ENCODE data around the gene VSIG4. TPM values are rescaled to one million over a fixed set of nuclear protein-coding genes. Genes with fewer than 3 reads are reported as not detected.

VSIG4 gene
- total and polyA plus RNA-seq, 2 donors (not counting 1 experiment from before 2014, with no cell fraction given) = 0.09 TPM; not detected in 1

DNA sequence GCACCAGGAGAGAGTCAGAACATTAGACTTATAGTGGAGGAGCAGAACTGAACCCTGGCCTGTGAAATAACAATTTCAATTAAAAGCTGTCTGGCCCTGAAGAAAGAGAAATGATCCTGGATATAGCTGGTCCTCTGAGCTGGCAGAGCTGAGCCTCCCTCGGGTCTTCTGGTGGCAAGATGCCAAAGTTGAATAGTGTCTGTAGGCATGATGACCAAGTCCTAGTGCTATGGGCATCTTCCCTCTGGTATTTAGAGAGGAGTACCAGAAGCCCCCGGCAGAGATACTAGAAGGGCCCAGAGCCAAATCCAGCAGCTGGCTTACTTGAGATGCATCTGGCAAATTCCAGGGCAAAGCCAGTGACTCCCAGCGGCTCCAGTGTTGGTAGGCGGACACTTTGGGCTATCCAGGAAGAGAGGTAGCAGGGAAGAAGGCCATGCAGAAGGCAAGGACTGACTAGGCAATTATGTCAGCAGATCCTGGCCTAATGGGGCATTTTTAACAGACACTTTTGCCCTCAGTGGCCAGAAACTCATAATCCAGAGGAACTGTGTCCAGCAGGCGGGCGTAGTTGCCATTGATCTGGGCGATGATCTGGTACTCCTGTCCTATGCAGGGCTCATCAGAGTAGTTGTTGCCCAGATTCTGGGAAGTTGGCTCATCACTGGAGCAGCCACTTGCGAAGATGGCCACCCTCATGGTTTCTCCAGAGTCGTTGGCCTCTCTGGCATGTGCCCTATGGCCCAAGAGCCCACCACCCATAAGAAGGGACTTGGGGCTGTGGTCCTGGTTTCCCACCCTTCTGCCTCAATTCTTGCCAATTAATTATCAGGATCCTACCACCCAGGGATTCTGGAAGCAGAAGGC lies 17.9 kb downstream of the VSIG4 start:
- peak overlapping the region; percentile 96 for H3K27ac Mint-ChIP-seq
- peaks cover 79 to 80% of the 10 kb centered on the region in 2 donors for H3K4me1 ChIP-seq (ENCODE audit: control insufficient read depth in 2 of 2, insufficient read depth in 2 of 2, low read length in 2 of 2)
- 93% methylated on average over 6 of the region's 9 CpGs for WGBS (ENCODE audit: insufficient coverage)

DNA sequence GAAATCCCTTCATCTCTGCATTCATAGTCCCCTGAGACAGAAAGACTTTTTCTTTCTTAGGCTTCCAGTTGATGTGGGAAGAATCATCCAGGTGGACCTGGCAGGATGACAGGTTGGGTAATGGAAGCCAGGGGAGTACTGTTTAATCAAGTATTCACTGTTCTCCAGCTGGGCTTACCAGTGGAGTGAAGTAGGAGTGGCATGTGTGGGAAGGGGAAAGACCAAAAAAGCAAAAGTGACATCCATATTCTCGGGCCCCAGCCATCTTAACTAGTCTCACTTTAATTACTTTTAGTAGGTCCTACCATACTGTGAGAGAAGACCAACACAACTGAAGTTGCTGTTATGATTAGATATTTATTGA lies 18.5 kb downstream of the VSIG4 start:
- Mint-ChIP-seq H3K27ac (peak overlapping the region; percentile 96), H3K27me3 (no peaks in the 10 kb centered on the region), H3K4me1 (peaks cover 80% of the 10 kb centered on the region), H3K4me3 (peak overlapping the region; percentile 72), H3K9me3 (ENCODE audit: insufficient read depth) (no peaks in the 10 kb centered on the region)
- Histone ChIP-seq H2AFZ (ENCODE audit: insufficient read depth, low read depth, low read length, poor library complexity, severe bottlenecking) (no peak overlapping the region), H3K4me2 (replicated peaks; ENCODE audit: low read depth, low read length, poor library complexity, severe bottlenecking) (peak overlapping the region; percentile 62), H3K9ac (ENCODE audit: low read length) (peak overlapping the region; percentile 27), H3K79me2 (ENCODE audit: control insufficient read depth, insufficient read depth, low read length) (peaks cover 63% of the 10 kb centered on the region), H3K27ac (ENCODE audit: low read length in 2 of 2) (peak overlapping the region; percentile 69 to 80), H3K27me3 (replicated peaks in 1 of 4; ENCODE audit: control extremely low read depth in 1 of 4, control insufficient read depth in 3 of 4, insufficient read depth in 4 of 4, low read length in 3 of 4) (no peaks in the 10 kb centered on the region), H3K4me3 (ENCODE audit: control extremely low read depth in 1 of 5, extremely low read depth in 1 of 5, insufficient read depth in 1 of 5, low read depth in 2 of 5, low read length in 4 of 5) (no peak overlapping the region), H3K4me1 (ENCODE audit: control insufficient read depth in 2 of 2, insufficient read depth in 2 of 2, low read length in 2 of 2) (peaks cover 82 to 86% of the 10 kb centered on the region in 2 donors), H4K20me1 (ENCODE audit: control insufficient read depth, insufficient read depth, low read length, poor library complexity, severe bottlenecking) (no peaks in the 10 kb centered on the region), H3K9me3 (ENCODE audit: control extremely low read depth in 1 of 3, control insufficient read depth in 2 of 3, insufficient read depth in 1 of 3, low read length in 2 of 3) (no peaks in the 10 kb centered on the region), H3K36me3 (replicated peaks in 1 of 2; ENCODE audit: control extremely low read depth in 1 of 2, control insufficient read depth in 1 of 2, extremely low read depth in 1 of 2, insufficient read depth in 2 of 2, low read length in 1 of 2) (peaks cover 0 to 22% of the 10 kb centered on the region in 2 experiments)
- TF ChIP-seq, protein P1, sequence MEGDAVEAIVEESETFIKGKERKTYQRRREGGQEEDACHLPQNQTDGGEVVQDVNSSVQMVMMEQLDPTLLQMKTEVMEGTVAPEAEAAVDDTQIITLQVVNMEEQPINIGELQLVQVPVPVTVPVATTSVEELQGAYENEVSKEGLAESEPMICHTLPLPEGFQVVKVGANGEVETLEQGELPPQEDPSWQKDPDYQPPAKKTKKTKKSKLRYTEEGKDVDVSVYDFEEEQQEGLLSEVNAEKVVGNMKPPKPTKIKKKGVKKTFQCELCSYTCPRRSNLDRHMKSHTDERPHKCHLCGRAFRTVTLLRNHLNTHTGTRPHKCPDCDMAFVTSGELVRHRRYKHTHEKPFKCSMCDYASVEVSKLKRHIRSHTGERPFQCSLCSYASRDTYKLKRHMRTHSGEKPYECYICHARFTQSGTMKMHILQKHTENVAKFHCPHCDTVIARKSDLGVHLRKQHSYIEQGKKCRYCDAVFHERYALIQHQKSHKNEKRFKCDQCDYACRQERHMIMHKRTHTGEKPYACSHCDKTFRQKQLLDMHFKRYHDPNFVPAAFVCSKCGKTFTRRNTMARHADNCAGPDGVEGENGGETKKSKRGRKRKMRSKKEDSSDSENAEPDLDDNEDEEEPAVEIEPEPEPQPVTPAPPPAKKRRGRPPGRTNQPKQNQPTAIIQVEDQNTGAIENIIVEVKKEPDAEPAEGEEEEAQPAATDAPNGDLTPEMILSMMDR (IDR thresholded peaks at IDR 0.05) = no peak
- no peak for TF ChIP-seq EZH2 (IDR thresholded peaks at IDR 0.05; ENCODE audit: borderline replicate concordance, insufficient read depth, low read depth, low read length, poor library complexity, severe bottlenecking)
- ATAC-seq (ENCODE audit: low read depth) (no peak), DNase-seq (no peak)
- POLR2A ChIA-PET = interaction anchor here (1.5 kb wide), 1 partner anchor 16 kb away, joined by 4 read pairs; no protein-coding TSS in a partner anchor
- CTCF ChIA-PET = interaction anchor here (0.7 to 5.3 kb wide), 7 partner anchors 10 to 323 kb away, joined by 3 to 33 read pairs (median 3); no protein-coding TSS in a partner anchor
- intact Hi-C loops (cut with micrococcal nuclease) = no loop called here
- WGBS (ENCODE audit: insufficient coverage) = no CpG with 5 or more reads among the region's 1 CpG

More for the DNA sequence above, 17.9 kb downstream of the VSIG4 start:
- Histone ChIP-seq H3K4me3 (ENCODE audit: control extremely low read depth in 1 of 5, extremely low read depth in 1 of 5, insufficient read depth in 1 of 5, low read depth in 2 of 5, low read length in 4 of 5) (no peak overlapping the region), H3K9me3 (ENCODE audit: control extremely low read depth in 1 of 3, control insufficient read depth in 2 of 3, insufficient read depth in 1 of 3, low read length in 2 of 3) (no peaks in the 10 kb centered on the region), H2AFZ (ENCODE audit: insufficient read depth, low read depth, low read length, poor library complexity, severe bottlenecking) (no peak overlapping the region), H3K9ac (ENCODE audit: low read length) (no peak overlapping the region), H3K79me2 (ENCODE audit: control insufficient read depth, insufficient read depth, low read length) (peaks cover 57% of the 10 kb centered on the region), H3K4me2 (replicated peaks; ENCODE audit: low read depth, low read length, poor library complexity, severe bottlenecking) (peak overlapping the region; percentile 62), H3K27me3 (replicated peaks in 1 of 4; ENCODE audit: control extremely low read depth in 1 of 4, control insufficient read depth in 3 of 4, insufficient read depth in 4 of 4, low read length in 3 of 4) (no peaks in the 10 kb centered on the region), H3K27ac (ENCODE audit: low read length in 2 of 2) (peak overlapping the region; percentile 69 to 80), H3K36me3 (replicated peaks in 1 of 2; ENCODE audit: control extremely low read depth in 1 of 2, control insufficient read depth in 1 of 2, extremely low read depth in 1 of 2, insufficient read depth in 2 of 2, low read length in 1 of 2) (peaks cover 0 to 22% of the 10 kb centered on the region in 2 experiments), H4K20me1 (ENCODE audit: control insufficient read depth, insufficient read depth, low read length, poor library complexity, severe bottlenecking) (no peaks in the 10 kb centered on the region)
- Mint-ChIP-seq H3K4me1 (peaks cover 76% of the 10 kb centered on the region), H3K9me3 (ENCODE audit: insufficient read depth) (no peaks in the 10 kb centered on the region), H3K4me3 (peak overlapping the region; percentile 72), H3K27me3 (no peaks in the 10 kb centered on the region)
- intact Hi-C loops (cut with micrococcal nuclease) = no loop called here
- CTCF ChIA-PET = interaction anchor here (0.7 to 3.0 kb wide), 5 partner anchors 25 to 324 kb away, joined by 3 to 11 read pairs (median 3); no protein-coding TSS in a partner anchor
- TF ChIP-seq, protein P1 (IDR thresholded peaks at IDR 0.05) = no peak
- POLR2A ChIA-PET = no interaction called here
- ATAC-seq (ENCODE audit: low read depth) (no peak), DNase-seq (no peak)
